Skin of body (tissue), 2 donors: ENCODE results near the gene ETV3L. TPM values are rescaled to one million over a fixed set of nuclear protein-coding genes. Genes with fewer than 3 reads are reported as not detected.
"Not testable (repeated sequence)": the region's sequence is repeated elsewhere in the genome, so short reads cannot be mapped to it uniquely, and the experiment has no call there.

ENCODE experiments used
- DNase-seq: peaks from one replicate; lab custom pipeline; 2025; lab: John Stamatoyannopoulos, UW
- total RNA-seq: library from RNA; depleted of rRNA; stranded (reverse); fragments of >200 nt; gene quantifications from one replicate; pipeline ENCODE4 v1.2.3, GENCODE V29; 2014

The ETV3L gene
- total RNA-seq, 1 donor from 2014 or later = not detected

DNA sequence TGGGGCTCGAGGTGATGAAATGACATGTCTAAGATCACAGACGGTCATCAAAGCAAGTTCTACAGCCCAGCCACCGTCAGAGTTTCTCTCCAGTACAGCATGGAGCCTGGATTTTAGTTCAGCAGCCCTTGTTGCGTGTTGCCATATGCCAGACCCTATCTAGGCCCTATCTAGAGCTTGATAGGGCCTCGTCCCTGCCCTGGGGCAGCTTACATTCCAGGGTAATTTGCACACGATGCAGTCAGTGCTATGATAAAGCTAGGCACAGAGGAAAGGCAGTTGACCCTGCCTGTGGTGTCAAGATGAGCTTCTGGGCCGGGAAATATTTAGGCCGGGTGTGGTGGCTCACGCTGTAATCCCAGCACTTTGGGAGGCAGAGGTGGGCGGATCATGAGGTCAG is 18.9 kb downstream of the ETV3L start:
- DNase-seq = no peak

DNA sequence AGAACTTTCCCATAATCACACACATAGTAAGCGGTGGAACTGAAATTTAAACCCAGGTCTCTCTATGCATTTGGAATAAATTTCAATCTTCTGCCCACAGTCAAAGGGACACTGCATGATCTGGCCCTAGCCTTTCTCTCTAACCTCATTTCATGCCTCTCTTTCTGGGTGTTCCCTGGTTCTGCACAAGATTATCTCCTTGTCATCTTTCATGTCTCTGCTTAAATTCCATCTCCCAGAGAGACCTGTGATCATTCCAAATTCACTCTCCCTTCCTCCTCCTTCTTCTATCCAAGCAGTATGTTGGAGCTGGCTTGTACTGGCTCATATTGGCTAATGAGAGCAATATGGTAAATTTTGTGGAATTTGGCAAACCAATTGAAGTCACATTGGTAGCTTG is 22.2 kb downstream of the ETV3L start:
- no peak for DNase-seq

DNA sequence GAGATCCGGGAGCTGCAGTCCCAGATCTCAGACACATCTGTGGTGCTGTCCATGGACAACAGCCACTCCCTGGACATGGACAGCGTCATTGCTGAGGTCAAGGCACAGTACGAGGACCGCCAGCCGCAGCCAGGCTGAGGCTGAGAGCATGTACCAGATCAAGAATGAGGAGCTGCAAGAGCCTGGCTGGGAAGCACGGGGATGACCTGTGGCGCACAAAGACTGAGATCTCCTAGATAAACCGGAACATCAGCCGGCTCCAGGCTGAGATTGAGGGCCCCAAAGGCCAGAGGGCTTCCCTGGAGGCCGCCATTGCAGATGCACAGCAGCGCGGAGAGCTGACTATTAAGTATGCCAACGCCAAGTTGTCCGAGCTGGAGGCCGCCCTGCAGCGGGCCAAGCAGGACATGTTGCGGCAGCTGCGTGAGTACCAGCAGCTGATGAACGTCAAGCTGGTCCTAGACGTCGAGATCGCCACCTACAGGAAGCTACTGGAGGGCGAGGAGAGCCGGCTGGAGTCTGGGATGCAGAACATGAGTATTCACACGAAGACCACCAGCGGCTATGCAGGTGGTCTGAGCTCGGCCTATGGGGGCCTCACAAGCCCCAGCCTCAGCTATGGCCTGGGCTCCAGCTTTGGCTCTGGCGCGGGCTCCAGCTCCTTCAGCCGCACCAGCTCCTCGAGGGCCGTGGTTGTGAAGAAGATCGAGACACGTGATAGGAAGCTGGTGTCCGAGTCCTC is 25.5 kb downstream of the ETV3L start:
- peak; percentile 10 for DNase-seq

DNA sequence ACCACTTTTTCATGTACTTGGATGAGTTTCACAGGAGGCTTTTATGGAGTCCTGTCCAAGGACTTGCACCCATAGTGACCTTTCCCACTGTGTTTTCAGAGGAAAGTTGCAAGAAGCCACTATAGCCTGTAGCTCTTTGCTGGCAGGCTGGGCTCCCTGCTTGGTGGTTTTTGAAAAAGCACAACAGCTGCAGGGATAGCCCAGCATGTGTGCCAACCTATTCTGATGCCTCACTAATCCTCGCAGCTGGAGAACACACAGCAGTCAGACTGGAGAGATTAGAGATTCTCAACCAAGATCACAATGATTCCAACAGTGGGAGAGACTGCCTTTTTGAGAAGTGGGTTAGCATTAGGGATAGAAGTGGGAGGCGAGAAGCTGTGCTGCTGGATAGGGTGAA is 30.0 kb downstream of the ETV3L start:
- no peak for DNase-seq

DNA sequence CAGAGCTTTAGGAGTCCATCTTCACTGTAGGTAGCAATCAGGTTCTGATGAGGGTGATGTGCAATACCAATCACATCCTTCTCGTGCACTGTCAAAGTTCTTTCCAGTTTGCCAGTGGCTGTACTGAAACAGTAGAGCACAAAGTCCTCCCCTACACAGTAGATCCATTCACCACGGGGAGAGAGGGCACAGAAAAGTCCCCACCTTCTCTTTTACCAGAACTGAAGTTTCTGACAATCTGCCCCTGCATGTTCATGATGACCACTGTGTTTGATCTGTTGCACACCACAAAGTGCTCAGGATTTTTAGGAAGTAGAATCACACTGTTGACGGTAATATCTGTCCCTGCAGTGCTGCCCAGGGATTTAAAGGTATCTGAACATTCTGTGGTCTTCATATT is 40.4 kb downstream of the ETV3L start:
- not testable (repeated sequence) for DNase-seq

DNA sequence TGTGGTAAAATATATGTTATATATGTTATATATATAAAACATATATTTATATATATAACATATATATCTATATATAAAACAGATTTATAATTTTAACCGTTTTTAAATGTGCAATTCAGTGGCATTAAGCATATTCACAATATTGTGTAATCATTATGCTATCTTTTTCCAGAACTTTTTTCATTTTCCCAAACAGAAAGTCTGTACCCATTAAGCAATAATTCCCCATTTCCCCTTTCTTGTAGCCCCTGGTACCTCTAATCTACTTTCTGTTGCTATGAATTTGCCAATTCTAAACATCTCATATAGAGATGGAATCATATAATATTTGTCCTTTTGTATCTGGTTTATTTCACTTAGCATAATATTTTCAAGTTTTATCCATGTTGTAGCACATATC is 43.3 kb downstream of the ETV3L start:
- DNase-seq = no peak

DNA sequence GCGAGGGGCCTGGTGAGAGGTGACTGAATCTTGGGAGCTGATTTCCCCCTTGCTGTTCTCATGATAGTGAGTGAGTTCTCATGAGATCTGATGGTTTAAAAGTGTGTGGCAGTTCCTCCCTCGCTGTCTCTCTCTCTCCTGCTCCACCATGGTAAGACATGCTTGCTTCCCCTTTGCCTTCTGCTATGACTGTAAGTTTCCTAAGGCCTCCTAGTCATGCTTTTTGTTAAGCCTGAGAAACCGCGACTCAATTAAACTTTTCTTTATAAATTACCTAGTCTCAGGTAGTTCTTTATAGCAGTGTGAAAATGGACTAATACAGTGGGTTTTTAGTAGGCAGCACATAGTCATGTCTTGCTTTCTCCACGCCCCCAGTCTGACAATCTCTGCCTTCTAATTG is 43.9 kb downstream of the ETV3L start:
- not testable (repeated sequence) for DNase-seq

DNA sequence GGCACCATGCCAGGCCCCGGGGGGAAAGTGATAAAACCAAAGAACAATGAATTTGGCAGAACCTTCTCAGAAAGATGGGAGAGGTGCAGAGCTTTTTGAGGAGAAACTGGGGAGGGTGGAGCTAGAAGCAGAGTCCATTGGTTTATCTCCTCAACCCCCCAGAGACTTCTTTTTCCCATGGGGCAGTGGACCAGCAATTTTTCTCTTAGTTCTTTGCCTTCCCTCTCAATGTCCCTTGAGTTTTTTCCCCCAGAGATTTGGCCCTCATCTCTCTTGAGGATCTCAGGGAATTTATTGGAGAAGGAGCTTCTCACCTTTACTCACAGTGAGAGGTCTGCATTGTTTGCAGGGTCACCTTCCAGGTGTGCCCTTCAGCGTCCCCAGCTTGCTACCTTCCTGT is 48.8 kb downstream of the ETV3L start:
- DNase-seq = no peak

DNA sequence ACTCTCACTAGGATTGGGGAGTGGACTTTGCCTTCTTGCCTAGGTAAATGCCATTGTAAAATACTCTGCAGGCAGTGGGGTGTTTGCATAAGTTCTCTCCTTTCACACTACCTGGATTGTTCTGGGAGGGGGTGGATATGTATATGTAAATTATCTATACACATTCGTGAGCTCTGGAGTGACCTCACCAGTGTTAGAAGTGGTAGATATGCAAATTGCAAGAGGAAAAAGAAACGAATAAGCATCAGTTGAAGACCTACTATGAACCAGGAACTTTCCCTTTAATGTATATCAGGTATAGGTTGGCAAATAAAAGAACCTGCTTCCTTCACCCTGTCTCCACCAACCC is 52.6 kb downstream of the ETV3L start:
- DNase-seq = no peak

DNA sequence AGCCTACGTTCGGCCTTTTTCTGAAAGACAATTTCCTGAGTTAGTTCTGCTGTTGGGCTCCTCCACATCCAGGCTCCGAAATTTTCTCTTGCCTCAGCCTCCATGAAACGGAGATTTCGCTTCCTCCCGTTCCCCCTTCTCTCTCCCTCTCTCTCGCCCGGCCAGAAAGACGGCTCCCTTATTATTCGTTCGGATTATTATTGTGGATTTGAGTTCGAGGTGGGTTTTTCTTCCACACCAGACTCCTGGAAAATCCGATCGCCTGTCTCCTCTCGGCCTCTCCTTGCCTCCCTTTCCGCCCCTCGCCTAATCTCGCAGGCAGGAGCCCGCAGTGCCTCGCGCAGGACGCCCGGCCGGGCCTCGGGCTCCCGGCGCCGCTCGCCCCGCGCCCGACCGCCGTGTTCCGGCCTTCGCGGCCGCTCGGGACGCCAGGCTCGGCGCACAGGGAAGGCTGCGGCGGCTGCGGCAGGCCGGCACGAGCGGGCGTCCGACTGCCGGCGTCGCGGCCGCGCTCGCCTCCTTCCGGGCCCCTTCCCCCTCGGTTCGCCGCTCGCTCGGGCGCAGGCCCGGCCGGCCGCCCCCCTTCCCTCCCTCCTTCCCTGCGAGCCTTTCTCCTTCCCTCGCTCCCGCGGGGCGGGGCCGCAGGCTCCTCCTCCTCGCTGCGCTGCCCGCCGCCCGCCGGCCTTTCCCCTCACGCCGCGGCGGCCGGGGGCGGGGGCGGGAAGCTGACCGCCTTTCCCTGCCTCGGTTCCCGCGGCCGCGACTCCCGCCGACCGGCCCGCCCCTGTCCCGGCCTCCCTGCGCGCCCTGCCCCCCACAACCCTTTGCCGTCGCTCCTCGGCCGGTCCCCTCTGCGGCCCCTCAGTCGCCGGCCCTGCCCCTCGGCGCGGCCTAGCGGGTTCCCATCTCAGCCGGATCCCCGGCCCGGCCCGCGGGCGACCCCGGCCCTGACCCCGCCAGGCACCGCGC is 54.1 kb downstream of the ETV3L start, which contains the start of gene ARHGEF11:
TSS of gene ARHGEF11 (minus strand) at position 493 of the 969 bp plus-strand sequence. CDS start 1,412 bp downstream, outside the sequence.
- peak; percentile 69 for DNase-seq

DNA sequence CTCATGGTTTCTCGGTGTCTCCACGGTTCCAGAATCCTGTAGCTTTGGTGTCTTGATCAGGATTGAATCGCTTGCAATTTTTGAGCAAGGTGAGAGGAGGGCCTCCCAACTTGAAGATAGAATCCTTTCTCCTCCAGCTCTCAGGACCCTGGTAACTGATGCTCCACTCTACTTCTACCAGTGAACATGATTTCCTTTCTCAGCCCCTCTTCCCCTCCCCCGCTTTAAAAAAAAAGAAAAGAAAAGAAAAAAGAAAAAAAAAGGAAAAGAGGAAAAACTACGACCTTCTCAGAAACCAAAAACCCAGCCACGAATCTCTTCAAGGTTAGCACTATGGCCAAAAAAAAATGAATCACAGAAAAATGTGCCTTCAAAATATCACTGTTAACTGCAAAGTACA is 55.3 kb downstream of the ETV3L start:
- no peak for DNase-seq

DNA sequence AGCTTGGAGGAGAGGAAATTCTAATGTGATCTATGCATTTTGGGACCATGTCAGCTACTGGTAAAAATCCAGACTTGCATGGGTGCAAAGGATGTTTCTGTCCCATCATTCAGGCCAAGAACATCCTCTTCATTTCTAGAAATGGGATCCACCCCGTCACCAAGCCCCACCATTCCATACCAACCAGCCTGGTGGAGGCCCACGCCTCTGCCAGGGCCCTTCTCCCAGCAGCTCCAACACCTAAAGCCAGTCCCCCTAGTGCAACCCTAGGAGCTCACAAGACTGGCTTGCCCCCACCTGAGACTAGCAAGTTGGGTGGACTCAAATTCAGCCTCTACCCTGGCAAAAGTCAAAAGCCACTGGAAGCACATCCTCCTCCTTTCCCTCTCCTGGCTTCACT is 55.9 kb downstream of the ETV3L start:
- no peak for DNase-seq

DNA sequence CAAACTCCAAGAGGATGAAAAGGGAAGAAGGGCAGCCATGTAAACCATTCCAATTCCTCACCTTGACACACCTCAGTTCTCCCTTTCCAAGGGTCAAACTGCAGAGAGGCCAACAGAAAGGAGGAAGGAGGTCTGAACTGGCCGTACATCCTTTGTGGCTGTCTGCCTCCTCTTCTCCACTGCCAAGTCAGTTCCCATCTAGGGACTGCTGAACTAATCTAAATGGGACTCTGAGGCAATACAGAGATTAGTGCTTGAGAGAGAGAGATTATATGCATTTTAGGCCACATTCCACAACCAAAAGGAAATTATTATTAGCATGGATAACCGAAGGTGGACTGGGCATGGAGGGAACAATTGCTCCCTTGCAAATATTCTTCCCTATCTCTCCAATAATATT is 56.8 kb downstream of the ETV3L start:
- DNase-seq = no peak

Other genes with a start within 250 kb of the ETV3L start
- gene INSRR, start 240.7 kb downstream of the ETV3L start, total RNA-seq = under 0.01 TPM
- gene NTRK1, start 238.9 kb downstream of the ETV3L start, total RNA-seq = 0.20 TPM
- gene PEAR1, start 206.1 kb downstream of the ETV3L start, total RNA-seq = 5.5 TPM
- 0.20 TPM for gene LRRC71, start 179.2 kb downstream of the ETV3L start, total RNA-seq
- gene ARHGEF11, start 54.1 kb downstream of the ETV3L start, total RNA-seq = 26.6 TPM
- gene ETV3, start 38.6 kb upstream of the ETV3L start, total RNA-seq = 40.2 TPM